HepG2 (cell line): Measurements from ENCODE around the gene UQCR11. TPM values are rescaled to one million over a fixed set of nuclear protein-coding genes. Genes with fewer than 3 reads are reported as not detected.

ENCODE experiments used
- ARNTL ChIP-seq: sonication (generic); formaldehyde crosslinking; IDR thresholded peaks from 2 replicates; pipeline ENCODE4 v1.4.0; 2020; ENCODE audit warnings: mild to moderate bottlenecking, missing genetic modification reagents
- CCAR2 ChIP-seq: fragments of 200-400 bp; formaldehyde crosslinking; optimal IDR thresholded peaks from 2 replicates; pipeline ENCODE3; 2018; ENCODE audit warnings: low read depth, mild to moderate bottlenecking, low read length, moderate library complexity
- FLYWCH1 ChIP-seq: sonication (generic); formaldehyde crosslinking; IDR thresholded peaks from 2 replicates; pipeline ENCODE4 v1.8.1; 2023; ENCODE audit warnings: mild to moderate bottlenecking, missing genetic modification reagents
- HNRNPL ChIP-seq: fragments of 200-400 bp; formaldehyde crosslinking; IDR thresholded peaks from 2 replicates; pipeline ENCODE4 v1.6.1; 2017; ENCODE audit warnings: mild to moderate bottlenecking, low read depth, low read length
- KDM5B ChIP-seq: sonication (generic); formaldehyde crosslinking; IDR thresholded peaks from 2 replicates; pipeline ENCODE4 v1.4.0; 2020; ENCODE audit warnings: missing genetic modification reagents, mild to moderate bottlenecking, borderline replicate concordance
- MYNN ChIP-seq: sonication (generic); formaldehyde crosslinking; IDR thresholded peaks from 2 replicates; pipeline ENCODE4 v1.4.0; 2020; ENCODE audit warnings: mild to moderate bottlenecking, low read depth, missing genetic modification reagents
- PRMT3 ChIP-seq: sonication (generic); formaldehyde crosslinking; IDR thresholded peaks from 2 replicates; pipeline ENCODE4 v1.8.1; 2022; ENCODE audit warnings: low read depth, mild to moderate bottlenecking, moderate library complexity, missing genetic modification reagents, borderline replicate concordance
- SMAD9 ChIP-seq: sonication (generic); formaldehyde crosslinking; IDR thresholded peaks from 2 replicates; pipeline ENCODE4 v1.5.1; 2020; ENCODE audit warnings: mild to moderate bottlenecking, missing genetic modification reagents
- STAT5B ChIP-seq: sonication (generic); formaldehyde crosslinking; IDR thresholded peaks from 2 replicates; pipeline ENCODE4 v1.4.0; 2020; ENCODE audit warnings: missing genetic modification reagents
- THAP11 ChIP-seq: IDR thresholded peaks from 2 replicates; pipeline ENCODE4 v1.6.1; 2016; ENCODE audit warnings: missing biosample characterization, missing genetic modification reagents
- ZNF17 ChIP-seq: sonication (generic); formaldehyde crosslinking; IDR thresholded peaks from 2 replicates; pipeline ENCODE4 v1.5.0; 2020; ENCODE audit warnings: mild to moderate bottlenecking, missing genetic modification reagents
- ZNF766 ChIP-seq: sonication (generic); formaldehyde crosslinking; IDR thresholded peaks from 2 replicates; pipeline ENCODE4 v1.5.0; 2020; ENCODE audit warnings: missing genetic modification reagents, borderline replicate concordance
- ZNF768 ChIP-seq: sonication (generic); formaldehyde crosslinking; IDR thresholded peaks from 2 replicates; pipeline ENCODE4 v1.4.0; 2020; ENCODE audit warnings: missing genetic modification reagents
- ZSCAN20 ChIP-seq: sonication (generic); formaldehyde crosslinking; IDR thresholded peaks from 2 replicates; pipeline ENCODE4 v1.4.0; 2020; ENCODE audit warnings: missing genetic modification reagents, mild to moderate bottlenecking, borderline replicate concordance
- ZSCAN21 ChIP-seq: sonication (generic); formaldehyde crosslinking; IDR thresholded peaks from 2 replicates; pipeline ENCODE4 v1.8.0; 2022; ENCODE audit warnings: mild to moderate bottlenecking, missing genetic modification reagents, moderate library complexity, borderline replicate concordance
- ZSCAN30 ChIP-seq: sonication (generic); formaldehyde crosslinking; IDR thresholded peaks from 2 replicates; pipeline ENCODE4 v1.5.0; 2020; ENCODE audit warnings: mild to moderate bottlenecking, missing genetic modification reagents
- polyA plus RNA-seq, 8 experiments: library from polyadenylated mRNA; depleted of rRNA in 3 of 8; stranded (reverse) in 7 of 8; unstranded in 1 of 8; fragments of >200 nt; fragmentation: Illumina TruSeq in 4 of 8; extraction: Trizol in 4 of 8; gene quantifications; 2 replicates each; pipeline versions ENCODE4 v1.2.1 to v1.2.3, GENCODE V29; 2011 to 2016; ENCODE audit warnings: low read depth in 4 of 8, missing spikeins in 1 of 8, mixed read lengths in 1 of 8; ENCODE audit not compliant: insufficient read depth in 1 of 8
- total RNA-seq, 5 experiments: library from RNA; depleted of rRNA; stranded (reverse); fragments of >200 nt; fragmentation: Illumina TruSeq; extraction: Trizol; gene quantifications; 2 replicates each; pipeline ENCODE4 v1.2.3, GENCODE V29; 2016; ENCODE audit warnings: low read depth in 1 of 5
- TF ChIP-seq, protein P1 (sequence below): sonication (generic); formaldehyde crosslinking; IDR thresholded peaks from 2 replicates; pipeline ENCODE4 v1.4.0; 2020; ENCODE audit warnings: mild to moderate bottlenecking, missing genetic modification reagents
- TF ChIP-seq, protein P2 (sequence below): IDR thresholded peaks from 2 replicates; pipeline ENCODE4 v1.6.1; 2012; ENCODE audit warnings: inconsistent platforms

The UQCR11 gene
- total and polyA plus RNA-seq, 2 of the 13 experiments (the other 11 are each of a cell fraction or from before 2014, with no cell fraction given): 125 to 214 TPM

DNA sequence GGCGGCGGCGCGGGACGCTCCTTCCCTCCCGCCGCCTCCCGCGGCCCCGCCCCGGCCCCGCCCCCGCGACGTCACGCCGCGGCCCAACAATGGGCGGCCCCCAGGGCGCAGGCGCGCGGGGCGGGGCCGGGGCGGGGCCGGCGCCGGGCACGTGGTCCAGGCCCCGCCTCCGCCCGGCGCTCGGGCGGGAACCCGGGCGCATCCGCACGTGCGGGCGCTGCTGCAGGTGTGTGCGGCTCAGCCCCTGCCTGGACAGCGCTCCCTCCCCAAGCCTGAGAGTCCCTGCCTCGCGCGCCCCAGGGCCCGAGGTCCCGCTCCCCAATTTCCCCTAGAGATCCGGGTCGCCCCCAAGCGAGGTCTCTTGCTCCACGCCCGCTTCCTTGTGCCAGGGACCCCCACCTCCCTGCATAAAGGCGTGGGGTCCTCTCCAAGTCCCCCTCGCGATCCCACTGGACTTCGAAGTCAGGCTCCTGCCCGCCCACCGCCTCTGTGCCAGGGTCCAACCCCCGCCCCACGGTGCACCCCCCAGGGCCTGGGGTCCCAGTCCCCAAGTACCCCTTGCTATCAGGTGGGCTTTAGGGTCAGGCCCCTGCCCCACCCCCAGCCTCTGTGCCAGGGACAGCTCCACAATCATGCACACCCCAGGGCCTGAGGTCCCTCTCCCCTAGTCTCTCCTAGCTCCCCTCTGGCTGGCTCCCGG, 36.8 kb downstream of the UQCR11 start, which contains the start of gene MEX3D (continued):
- TF ChIP-seq, protein P1, sequence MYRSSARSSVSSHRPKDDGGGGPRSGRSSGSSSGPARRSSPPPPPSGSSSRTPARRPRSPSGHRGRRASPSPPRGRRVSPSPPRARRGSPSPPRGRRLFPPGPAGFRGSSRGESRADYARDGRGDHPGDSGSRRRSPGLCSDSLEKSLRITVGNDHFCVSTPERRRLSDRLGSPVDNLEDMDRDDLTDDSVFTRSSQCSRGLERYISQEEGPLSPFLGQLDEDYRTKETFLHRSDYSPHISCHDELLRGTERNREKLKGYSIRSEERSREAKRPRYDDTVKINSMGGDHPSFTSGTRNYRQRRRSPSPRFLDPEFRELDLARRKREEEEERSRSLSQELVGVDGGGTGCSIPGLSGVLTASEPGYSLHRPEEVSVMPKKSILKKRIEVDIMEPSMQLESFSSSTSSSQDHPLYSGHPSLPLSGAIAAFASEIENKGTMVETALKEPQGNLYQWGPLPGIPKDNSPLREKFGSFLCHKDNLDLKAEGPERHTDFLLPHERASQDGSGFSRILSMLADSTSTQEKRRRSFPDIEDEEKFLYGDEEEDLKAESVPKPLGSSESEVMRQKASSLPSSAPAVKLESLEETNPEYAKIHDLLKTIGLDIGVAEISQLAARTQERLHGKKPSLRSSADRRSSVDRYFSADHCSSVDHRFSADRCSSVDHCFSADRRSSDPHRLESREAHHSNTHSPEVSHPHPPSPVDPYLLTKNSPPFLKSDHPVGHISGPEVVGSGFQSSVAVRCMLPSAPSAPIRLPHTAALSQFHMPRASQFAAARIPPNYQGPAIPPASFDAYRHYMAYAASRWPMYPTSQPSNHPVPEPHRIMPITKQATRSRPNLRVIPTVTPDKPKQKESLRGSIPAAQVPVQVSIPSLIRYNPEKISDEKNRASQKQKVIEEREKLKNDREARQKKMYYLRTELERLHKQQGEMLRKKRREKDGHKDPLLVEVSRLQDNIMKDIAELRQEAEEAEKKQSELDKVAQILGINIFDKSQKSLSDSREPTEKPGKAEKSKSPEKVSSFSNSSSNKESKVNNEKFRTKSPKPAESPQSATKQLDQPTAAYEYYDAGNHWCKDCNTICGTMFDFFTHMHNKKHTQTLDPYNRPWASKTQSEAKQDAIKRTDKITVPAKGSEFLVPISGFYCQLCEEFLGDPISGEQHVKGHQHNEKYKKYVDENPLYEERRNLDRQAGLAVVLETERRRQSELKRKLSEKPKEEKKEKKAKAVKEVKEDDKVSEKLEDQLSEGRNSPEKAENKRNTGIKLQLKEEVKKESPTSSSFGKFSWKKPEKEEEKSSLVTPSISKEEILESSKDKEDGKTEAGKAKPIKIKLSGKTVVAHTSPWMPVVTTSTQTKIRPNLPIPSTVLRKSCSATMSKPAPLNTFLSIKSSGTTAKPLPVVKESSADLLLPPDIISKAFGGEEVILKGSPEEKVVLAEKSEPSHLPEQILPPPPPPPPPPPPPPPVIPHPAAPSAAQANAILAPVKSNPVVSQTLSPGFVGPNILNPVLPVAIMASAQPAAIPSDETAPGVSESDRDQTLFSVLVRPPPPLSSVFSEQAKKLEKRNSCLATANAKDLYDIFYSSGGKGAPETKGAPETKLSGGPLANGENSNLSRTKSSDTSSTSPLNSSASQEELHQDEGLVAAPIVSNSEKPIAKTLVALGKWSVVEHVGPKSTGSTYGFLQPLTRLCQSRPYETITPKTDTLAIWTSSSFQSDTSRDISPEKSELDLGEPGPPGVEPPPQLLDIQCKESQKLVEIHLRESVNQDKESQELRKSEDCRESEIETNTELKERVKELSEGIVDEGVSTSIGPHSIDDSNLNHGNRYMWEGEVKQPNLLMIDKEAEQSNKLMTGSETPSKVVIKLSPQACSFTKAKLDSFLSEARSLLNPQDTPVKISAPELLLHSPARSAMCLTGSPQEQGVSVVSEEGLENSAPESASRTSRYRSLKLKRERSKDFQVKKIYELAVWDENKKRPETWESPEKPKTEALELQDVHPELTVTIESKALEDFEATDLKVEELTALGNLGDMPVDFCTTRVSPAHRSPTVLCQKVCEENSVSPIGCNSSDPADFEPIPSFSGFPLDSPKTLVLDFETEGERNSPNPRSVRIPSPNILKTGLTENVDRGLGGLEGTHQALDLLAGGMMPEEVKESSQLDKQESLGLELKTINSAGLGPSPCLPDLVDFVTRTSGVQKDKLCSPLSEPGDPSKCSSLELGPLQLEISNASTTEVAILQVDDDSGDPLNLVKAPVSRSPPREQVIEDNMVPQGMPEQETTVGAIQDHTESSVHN (CRISPR knock-in tag): no peak
- TF ChIP-seq, protein P2, sequence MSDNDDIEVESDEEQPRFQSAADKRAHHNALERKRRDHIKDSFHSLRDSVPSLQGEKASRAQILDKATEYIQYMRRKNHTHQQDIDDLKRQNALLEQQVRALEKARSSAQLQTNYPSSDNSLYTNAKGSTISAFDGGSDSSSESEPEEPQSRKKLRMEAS: peak; percentile 98
- TF ChIP-seq PRMT3 (CRISPR knock-in tag) (peak; percentile 93), ZSCAN21 (CRISPR knock-in tag) (0 out of 2 replicates have a peak, but pooled peaks have one; percentile 66), FLYWCH1 (CRISPR knock-in tag) (peak; percentile 59; the same call in 1 of the 2 replicates), KDM5B (CRISPR knock-in tag) (peak; percentile 80; the same call in 1 of the 2 replicates), STAT5B (0 out of 2 replicates have a peak, but pooled peaks have one; percentile 46), ZNF768 (CRISPR knock-in tag) (peak; percentile 69; the same call in 1 of the 2 replicates), ZNF17 (no peak), ZSCAN30 (CRISPR knock-in tag) (peak; percentile 61; the same call in 1 of the 2 replicates), MYNN (peak; percentile 66; the same call in 1 of the 2 replicates), HNRNPL (no peak), SMAD9 (0 out of 2 replicates have a peak, but pooled peaks have one; percentile 30), THAP11 (0 out of 2 replicates have a peak, but pooled peaks have one; percentile 17), ZSCAN20 (peak; percentile 85; the same call in 1 of the 2 replicates), ARNTL (CRISPR knock-in tag) (peak; percentile 85; the same call in 1 of the 2 replicates), ZNF766 (CRISPR knock-in tag) (peak; percentile 93; the same call in 1 of the 2 replicates), CCAR2 (no peak)
